Measurements from ENCODE around the gene ASCC1.
"Not testable (repeated sequence)": the region's sequence is repeated elsewhere in the genome, so short reads cannot be mapped to it uniquely, and the experiment has no call there.

The ASCC1 gene

GRCh38 chr10:72167118-72167517 is 49.0 kb downstream of the ASCC1 start:
- DNase-seq: no peak

GRCh38 chr10:72164617-72165016 is 51.5 kb downstream of the ASCC1 start:
- DNase-seq: no peak

- DNase-seq: no peak
Observed at GRCh38 chr10:72162978-72163377, 53.1 kb downstream of the ASCC1 start.

GRCh38 chr10:72158176-72158575 is 57.9 kb downstream of the ASCC1 start:
- DNase-seq: no peak

- no peak for DNase-seq
Observed at GRCh38 chr10:72156223-72156622, 59.9 kb downstream of the ASCC1 start.

- no peak for DNase-seq
Observed at GRCh38 chr10:72152286-72152685, 63.8 kb downstream of the ASCC1 start.

- not testable (repeated sequence) for DNase-seq
Observed at GRCh38 chr10:72150746-72151478, 65.2 kb downstream of the ASCC1 start.

- not testable (repeated sequence) for DNase-seq
Observed at GRCh38 chr10:72147324-72147584, 68.8 kb downstream of the ASCC1 start.

GRCh38 chr10:72146559-72147323 is 69.3 kb downstream of the ASCC1 start:
- DNase-seq: no peak

- no peak for DNase-seq
Observed at GRCh38 chr10:72146071-72146470, 70.0 kb downstream of the ASCC1 start.

- DNase-seq: no peak
Observed at GRCh38 chr10:72145657-72146056, 70.4 kb downstream of the ASCC1 start.

GRCh38 chr10:72140850-72141249 is 75.2 kb downstream of the ASCC1 start:
- DNase-seq: no peak

- DNase-seq: no peak
Observed at GRCh38 chr10:72140174-72140573, 75.9 kb downstream of the ASCC1 start.

- DNase-seq: no peak
Observed at GRCh38 chr10:72137583-72137982, 78.5 kb downstream of the ASCC1 start.

GRCh38 chr10:72136225-72136624 is 79.9 kb downstream of the ASCC1 start:
- DNase-seq: not testable (repeated sequence)

GRCh38 chr10:72134785-72135767 is 81.0 kb downstream of the ASCC1 start:
- no peak for DNase-seq

- DNase-seq: no peak
Observed at GRCh38 chr10:72133517-72133916, 82.6 kb downstream of the ASCC1 start.

GRCh38 chr10:72132854-72133253 is 83.2 kb downstream of the ASCC1 start:
- DNase-seq: no peak

- no peak for DNase-seq
Observed at GRCh38 chr10:72127571-72127970, 88.5 kb downstream of the ASCC1 start.

- DNase-seq: no peak
Observed at GRCh38 chr10:72126872-72127232, 89.2 kb downstream of the ASCC1 start.

GRCh38 chr10:72126184-72126871 is 89.7 kb downstream of the ASCC1 start:
- DNase-seq: no peak

- no peak for DNase-seq
Observed at GRCh38 chr10:72124989-72125388, 91.1 kb downstream of the ASCC1 start.

GRCh38 chr10:72124381-72124780 is 91.7 kb downstream of the ASCC1 start:
- DNase-seq: no peak
